ENCODE results near the gene PGBD5.

PGBD5 gene

GRCh38 chr1:230356869-230357794, 69.0 kb downstream of the PGBD5 start:
- H3K4me3 ChIP-seq (ENCODE audit: low read depth, low read length) = no peak overlapping the region
- TF ChIP-seq CTCF (IDR thresholded peaks at IDR 0.05; ENCODE audit: low read depth, low read length, missing control alignments) = no peak
- no peak for DNase-seq (ENCODE audit: low read depth)

- no peak overlapping the region for H3K4me3 ChIP-seq (ENCODE audit: low read depth, low read length)
- no peak for DNase-seq (ENCODE audit: low read depth)
- TF ChIP-seq CTCF (IDR thresholded peaks at IDR 0.05; ENCODE audit: low read depth, low read length, missing control alignments) = no peak
Observed at GRCh38 chr1:230356190-230356589, 69.9 kb downstream of the PGBD5 start.

GRCh38 chr1:230355594-230355993, 70.5 kb downstream of the PGBD5 start:
- DNase-seq (ENCODE audit: low read depth) = no peak
- no peak for TF ChIP-seq CTCF (IDR thresholded peaks at IDR 0.05; ENCODE audit: low read depth, low read length, missing control alignments)
- H3K4me3 ChIP-seq (ENCODE audit: low read depth, low read length) = no peak overlapping the region

- no peak overlapping the region for H3K4me3 ChIP-seq (ENCODE audit: low read depth, low read length)
- TF ChIP-seq CTCF (IDR thresholded peaks at IDR 0.05; ENCODE audit: low read depth, low read length, missing control alignments) = no peak
- DNase-seq (ENCODE audit: low read depth) = no peak
Observed at GRCh38 chr1:230355128-230355527, 71.0 kb downstream of the PGBD5 start.

- no peak overlapping the region for H3K4me3 ChIP-seq (ENCODE audit: low read depth, low read length)
- no peak for DNase-seq (ENCODE audit: low read depth)
- TF ChIP-seq CTCF (IDR thresholded peaks at IDR 0.05; ENCODE audit: low read depth, low read length, missing control alignments) = no peak
Observed at GRCh38 chr1:230354005-230354404, 72.1 kb downstream of the PGBD5 start.

GRCh38 chr1:230352537-230352936, 73.6 kb downstream of the PGBD5 start:
- DNase-seq (ENCODE audit: low read depth) = no peak
- no peak overlapping the region for H3K4me3 ChIP-seq (ENCODE audit: low read depth, low read length)
- TF ChIP-seq CTCF (IDR thresholded peaks at IDR 0.05; ENCODE audit: low read depth, low read length, missing control alignments) = no peak

- TF ChIP-seq CTCF (IDR thresholded peaks at IDR 0.05; ENCODE audit: low read depth, low read length, missing control alignments) = no peak
- no peak overlapping the region for H3K4me3 ChIP-seq (ENCODE audit: low read depth, low read length)
- no peak for DNase-seq (ENCODE audit: low read depth)
Observed at GRCh38 chr1:230351983-230352382, 74.1 kb downstream of the PGBD5 start.

Data from GM12864 (cell line).